Right lobe of liver (tissue), 6 donors: ENCODE measurements around the gene PKD1. TPM values are rescaled to one million over a fixed set of nuclear protein-coding genes. Genes with fewer than 3 reads are reported as not detected.
A peak's percentile ranks its signal among the peaks of the same experiment; 100 is the strongest.

ENCODE experiments used
- ATAC-seq, 4 donors: fragments of 200-7000 bp; cut with Tn5 transposase; one replicate each; pipeline ENCODE4 v1.9.1; 2020; ENCODE audit warnings: mild to moderate bottlenecking in 4 of 4, moderate library complexity in 4 of 4
- DNase-seq, 3 donors: peaks; one replicate each; pipeline ENCODE4 v3.0.0-alpha.2; 2020
- H3K27ac ChIP-seq, 3 donors: fragments of 200-600 bp; one replicate each; pipeline ENCODE4 v1.8.0; 2022
- H3K27me3 ChIP-seq, 2 donors: fragments of 200-600 bp; one replicate each; pipeline ENCODE4 v1.8.0; 2022
- H3K36me3 ChIP-seq, 4 donors: fragments of 200-600 bp; sonication (generic) in 1 of 4; one replicate each; pipeline versions ENCODE4 v1.5.1 to v1.8.0; 2017 to 2022; ENCODE audit warnings: control low read depth in 1 of 4
- H3K4me1 ChIP-seq, 4 donors: fragments of 200-600 bp; sonication (generic) in 1 of 4; one replicate each; pipeline versions ENCODE4 v1.5.1 to v1.8.0; 2017 to 2022; ENCODE audit warnings: control low read depth in 1 of 4
- H3K4me3 ChIP-seq, 3 donors: fragments of 200-600 bp; one replicate each; pipeline ENCODE4 v1.8.0; 2022
- H3K9me3 ChIP-seq, 4 donors: fragments of 200-600 bp; sonication (generic) in 1 of 4; one replicate each; pipeline versions ENCODE4 v1.5.1 to v1.8.0; 2017 to 2022; ENCODE audit warnings: control low read depth in 1 of 4
- POLR2A ChIP-seq: fragments of 450-650 bp; IDR thresholded peaks from one replicate; pipeline ENCODE4 v1.6.1; 2017; ENCODE audit warnings: antibody characterized with exemption, mild to moderate bottlenecking
- WGBS: methylation state at CpG from one replicate; pipeline ENCODE4 v1.1.6; 2018; ENCODE audit warnings: low coverage, low lambda C conversion rate; ENCODE audit not compliant: insufficient coverage; ENCODE audit errors: missing lambda C conversion rate; 5-methylcytosine and 5-hydroxymethylcytosine counted together
- intact Hi-C, 2 donors: fragments of 100-400 bp; cut with DNase I; formaldehyde crosslinking; loops; one replicate each; pipeline versions ENCODE4 v1.11.2 to v1.14.1; 2022
- total RNA-seq, 6 experiments: library from RNA; depleted of rRNA in 2 of 6; stranded (reverse); fragments of >200 nt in 2 of 6; fragmentation: NEBNext Ultra II Directional in 3 of 6; extraction: Animal tissue kit (Norgen Biotek cat#: 25700) in 3 of 6; gene quantifications; one replicate each; pipeline versions ENCODE4 v1.1.0 to v1.2.4, GENCODE V29; 2016 to 2023
- TF ChIP-seq, protein P1 (sequence below), 4 donors: fragments of 200-600 bp in 3 of 4; fragments of 450-650 bp in 1 of 4; IDR thresholded peaks; one replicate each; pipeline versions ENCODE4 v1.5.1 to v1.8.0; 2016 to 2022; ENCODE audit warnings: antibody characterized with exemption in 4 of 4, mild to moderate bottlenecking in 2 of 4
- donor health status: DM: no; HTN: yes; CAD: no.
- donor health status: DM: no; HTN: no; CAD: no.
- donor health status: DM: no; HTN: no; CAD: no.
- donor health status: DM: no; HTN: yes; CAD: no.
- donor health status: DM: no; HTN: yes; CAD: no.

Gene PKD1
- total RNA-seq, 6 experiments from 2014 or later: 28.5 to 58.2 (median 42.8) TPM

DNA sequence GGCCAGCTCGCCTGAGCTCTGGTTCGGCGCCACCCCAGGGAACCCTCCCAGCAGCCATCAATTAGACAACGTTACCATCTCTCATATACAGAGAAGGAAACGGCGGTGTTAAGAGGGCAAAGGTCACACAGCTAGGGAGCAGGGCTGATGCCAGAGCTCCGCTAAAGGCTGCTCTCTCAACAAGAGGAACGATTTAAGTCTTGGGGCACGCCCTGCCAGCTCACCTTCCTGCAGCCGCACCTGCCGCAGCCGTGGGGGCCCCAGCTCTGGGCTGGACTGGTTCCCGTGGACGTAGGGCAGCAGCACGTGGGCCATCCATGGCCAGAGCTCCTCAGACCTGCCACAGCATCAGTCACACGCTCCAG is 43.5 kb downstream of the PKD1 start:
- ATAC-seq (no peak), DNase-seq (no peak)
- H3K27ac ChIP-seq: no peak overlapping the region
- H3K4me3 ChIP-seq: no peak overlapping the region
- H3K27me3 ChIP-seq: no peaks in the 10 kb centered on the region
- TF ChIP-seq, protein P1, sequence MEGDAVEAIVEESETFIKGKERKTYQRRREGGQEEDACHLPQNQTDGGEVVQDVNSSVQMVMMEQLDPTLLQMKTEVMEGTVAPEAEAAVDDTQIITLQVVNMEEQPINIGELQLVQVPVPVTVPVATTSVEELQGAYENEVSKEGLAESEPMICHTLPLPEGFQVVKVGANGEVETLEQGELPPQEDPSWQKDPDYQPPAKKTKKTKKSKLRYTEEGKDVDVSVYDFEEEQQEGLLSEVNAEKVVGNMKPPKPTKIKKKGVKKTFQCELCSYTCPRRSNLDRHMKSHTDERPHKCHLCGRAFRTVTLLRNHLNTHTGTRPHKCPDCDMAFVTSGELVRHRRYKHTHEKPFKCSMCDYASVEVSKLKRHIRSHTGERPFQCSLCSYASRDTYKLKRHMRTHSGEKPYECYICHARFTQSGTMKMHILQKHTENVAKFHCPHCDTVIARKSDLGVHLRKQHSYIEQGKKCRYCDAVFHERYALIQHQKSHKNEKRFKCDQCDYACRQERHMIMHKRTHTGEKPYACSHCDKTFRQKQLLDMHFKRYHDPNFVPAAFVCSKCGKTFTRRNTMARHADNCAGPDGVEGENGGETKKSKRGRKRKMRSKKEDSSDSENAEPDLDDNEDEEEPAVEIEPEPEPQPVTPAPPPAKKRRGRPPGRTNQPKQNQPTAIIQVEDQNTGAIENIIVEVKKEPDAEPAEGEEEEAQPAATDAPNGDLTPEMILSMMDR (IDR thresholded peaks at IDR 0.05): no peak
- TF ChIP-seq POLR2A: no peak
- no peaks in the 10 kb centered on the region for H3K9me3 ChIP-seq
- peaks cover 0 to 44% (median 16%) of the 10 kb centered on the region in 4 donors for H3K4me1 ChIP-seq
- intact Hi-C loops: no loop called here
- peaks cover 0 to 41% (median 5%) of the 10 kb centered on the region in 4 donors for H3K36me3 ChIP-seq
- WGBS: 46% methylated on average over 6 of the region's 16 CpGs

- H3K4me1 ChIP-seq: peaks cover 0 to 49% (median 19%) of the 10 kb centered on the region in 4 donors
- H3K36me3 ChIP-seq: peaks cover 0 to 39% (median 6%) of the 10 kb centered on the region in 4 donors
- TF ChIP-seq, protein P1 (IDR thresholded peaks at IDR 0.05): no peak
- no peak for TF ChIP-seq POLR2A
- no peaks in the 10 kb centered on the region for H3K27me3 ChIP-seq
- no peak for DNase-seq
- no peak overlapping the region for H3K27ac ChIP-seq
- intact Hi-C loops: no loop called here
- H3K4me3 ChIP-seq: no peak overlapping the region
- no peaks in the 10 kb centered on the region for H3K9me3 ChIP-seq
- 94% methylated on average over 17 of the region's 49 CpGs for WGBS
- no peak for ATAC-seq
Observed at GRCh38 chr16:2091547-2092255, 44.0 kb downstream of the PKD1 start.

- peaks cover 0 to 43% (median 7%) of the 10 kb centered on the region in 4 donors for H3K36me3 ChIP-seq
- peak overlapping the region in 2 of 3 donors; percentile 6 to 33 for H3K27ac ChIP-seq
- no peaks in the 10 kb centered on the region for H3K27me3 ChIP-seq
- intact Hi-C loops: no loop called here
- no peaks in the 10 kb centered on the region for H3K9me3 ChIP-seq
- TF ChIP-seq POLR2A: no peak
- TF ChIP-seq, protein P1 (IDR thresholded peaks at IDR 0.05): peak; percentile 12 to 46 (median 26)
- peaks cover 0 to 55% (median 21%) of the 10 kb centered on the region in 4 donors for H3K4me1 ChIP-seq
- H3K4me3 ChIP-seq: peak overlapping the region in 2 of 3 donors; percentile 40 to 47
- ATAC-seq (peak; percentile 57 to 75 (median 72)), DNase-seq (peak; percentile 85 to 90 (median 86))
- 82% methylated on average over 20 of the region's 101 CpGs for WGBS
Observed at GRCh38 chr16:2090777-2091546, 44.7 kb downstream of the PKD1 start.

DNA sequence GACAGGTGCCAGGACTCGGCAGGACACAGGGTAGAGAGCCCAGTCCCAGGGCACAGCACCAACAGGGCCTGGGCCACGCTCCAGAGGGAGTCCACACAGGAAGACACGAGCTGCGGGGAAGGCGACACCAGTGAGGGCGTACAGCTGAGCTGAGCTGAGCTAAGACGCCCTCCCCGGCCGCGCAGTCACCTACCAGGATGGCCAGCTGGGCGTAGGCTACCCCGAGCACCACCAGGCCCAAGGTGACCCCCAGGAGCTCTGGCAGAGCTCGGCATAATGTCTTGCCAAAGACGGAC is 45.3 kb downstream of the PKD1 start:
- Histone ChIP-seq H3K36me3 (peaks cover 0 to 41% (median 6%) of the 10 kb centered on the region in 4 donors), H3K27me3 (no peaks in the 10 kb centered on the region), H3K27ac (peak overlapping the region in 2 of 3 donors; percentile 6 to 33), H3K4me1 (peaks cover 0 to 59% (median 24%) of the 10 kb centered on the region in 4 donors), H3K4me3 (peak overlapping the region in 2 of 3 donors; percentile 40 to 47), H3K9me3 (no peaks in the 10 kb centered on the region)
- intact Hi-C loops: no loop called here
- WGBS: no CpG with 5 or more reads among the region's 14 CpGs
- ATAC-seq (peak; percentile 0 to 36 (median 16)), DNase-seq (peak in 2 of 3 donors; percentile 71 to 76)
- no peak for TF ChIP-seq POLR2A
